HG02973 (cell line): ENCODE data around the gene TMEM256.

Experiments used
- ATAC-seq: cut with Tn5 transposase; IDR thresholded peaks from one replicate; pipeline ENCODE4 v1.9.1; 2021; ENCODE audit warnings: moderate library complexity; ENCODE audit not compliant: unreplicated experiment

The TMEM256 gene

GRCh38 chr17:7354262-7354843 lies 49.5 kb downstream of the TMEM256 start:
- no peak for ATAC-seq
